Calu3 (cell line): ENCODE data around the gene CAVIN1. TPM values are rescaled to one million over a fixed set of nuclear protein-coding genes. Genes with fewer than 3 reads are reported as not detected.

Source experiments
- BruUV-seq: library from RNA; stranded (reverse); fragments of 400-500 nt; replicated peaks from 2 replicates; lab custom pipeline; 2021; lab: Mats Ljungman, UMichigan
- CTCF ChIA-PET: fragments of 300-600 bp; sonication (Branson Sonifier 250); formaldehyde crosslinking; loops from one replicate; lab custom pipeline; 2022; ENCODE audit warnings: antibody characterized with exemption; lab: Charles Lee
- DNase-seq: peaks from one replicate; pipeline ENCODE4 v3.0.0; 2022
- H3K27ac Mint-ChIP-seq: one replicate; pipeline ENCODE4 v1.8.0; 2022; ENCODE audit warnings: mixed read lengths; ENCODE audit not compliant: unreplicated experiment
- H3K27me3 Mint-ChIP-seq: one replicate; pipeline ENCODE4 v1.8.0; 2022; ENCODE audit warnings: mixed read lengths; ENCODE audit not compliant: unreplicated experiment
- H3K36me3 Mint-ChIP-seq: one replicate; pipeline ENCODE4 v1.8.0; 2022; ENCODE audit warnings: mild to moderate bottlenecking, moderate library complexity, mixed read lengths; ENCODE audit not compliant: insufficient read depth, unreplicated experiment
- H3K4me1 Mint-ChIP-seq: one replicate; pipeline ENCODE4 v1.8.0; 2022; ENCODE audit warnings: mild to moderate bottlenecking, low read depth, mixed read lengths; ENCODE audit not compliant: unreplicated experiment
- H3K4me3 Mint-ChIP-seq: one replicate; pipeline ENCODE4 v1.8.0; 2022; ENCODE audit warnings: mild to moderate bottlenecking, low read depth, moderate library complexity, mixed read lengths; ENCODE audit not compliant: unreplicated experiment
- H3K9me3 Mint-ChIP-seq: one replicate; pipeline ENCODE4 v1.8.0; 2022; ENCODE audit warnings: low read depth, mixed read lengths; ENCODE audit not compliant: unreplicated experiment
- CTCF ChIP-seq: fragments of 200-600 bp; IDR thresholded peaks from one replicate; pipeline ENCODE4 v1.8.0; 2022; ENCODE audit warnings: antibody characterized with exemption; ENCODE audit not compliant: unreplicated experiment
- intact Hi-C: fragments of 100-400 bp; cut with micrococcal nuclease; formaldehyde crosslinking; loops from one replicate; pipeline ENCODE4 v1.10.0; 2022; ENCODE audit not compliant: unreplicated experiment
- total RNA-seq: library from RNA; stranded (reverse); gene quantifications from 2 replicates; pipeline ENCODE4 v1.2.3, GENCODE V29; 2022

The CAVIN1 gene
- total RNA-seq, 1 experiment from 2014 or later, result 4.0 TPM

GRCh38 chr17:42431758-42432161 is 8.7 kb upstream of the CAVIN1 start:
- no peaks in the 10 kb centered on the region for H3K27me3 Mint-ChIP-seq
- no peaks in the 10 kb centered on the region for H3K36me3 Mint-ChIP-seq
- peaks cover 3% of the 10 kb centered on the region for H3K9me3 Mint-ChIP-seq
- intact Hi-C loops, result no loop called here
- no TSS peak for BruUV-seq
- CTCF ChIA-PET, result interaction anchor here (1.3 kb wide), 1 partner anchor 95 kb away, joined by 3 read pairs; no protein-coding TSS in a partner anchor
- no peak for DNase-seq
- H3K4me1 Mint-ChIP-seq, result peaks cover 24% of the 10 kb centered on the region
- no peak for TF ChIP-seq CTCF
- no peak overlapping the region for H3K4me3 Mint-ChIP-seq
- no peak overlapping the region for H3K27ac Mint-ChIP-seq

- CTCF ChIA-PET, result interaction anchor here (0.6 to 0.7 kb wide), 2 partner anchors 10 to 88 kb away, joined by 3 to 4 read pairs; no protein-coding TSS in a partner anchor
- Mint-ChIP-seq H3K27me3 (no peaks in the 10 kb centered on the region), H3K9me3 (peaks cover 3% of the 10 kb centered on the region), H3K4me3 (no peak overlapping the region), H3K36me3 (no peaks in the 10 kb centered on the region), H3K4me1 (peaks cover 24% of the 10 kb centered on the region), H3K27ac (no peak overlapping the region)
- DNase-seq, result no peak
- BruUV-seq, result no TSS peak
- no peak for TF ChIP-seq CTCF
- intact Hi-C loops, result loop anchor here (2.0 kb wide), 2 partner anchors 27 to 89 kb away; no protein-coding TSS in a partner anchor
These were observed 6.8 kb upstream of the CAVIN1 start for GRCh38 chr17:42429726-42430447.

GRCh38 chr17:42428141-42428944 is 5.3 kb upstream of the CAVIN1 start:
- Mint-ChIP-seq H3K4me1 (peaks cover 25% of the 10 kb centered on the region), H3K9me3 (peaks cover 3% of the 10 kb centered on the region), H3K36me3 (peaks cover 2% of the 10 kb centered on the region), H3K27me3 (peaks cover 5% of the 10 kb centered on the region), H3K27ac (no peak overlapping the region), H3K4me3 (no peak overlapping the region)
- no TSS peak for BruUV-seq
- peak; percentile 78 for DNase-seq
- intact Hi-C loops, result loop anchor here (2.0 kb wide), 2 partner anchors 28 to 90 kb away; no protein-coding TSS in a partner anchor
- CTCF ChIA-PET, result interaction anchor here (0.6 to 1.4 kb wide), 14 partner anchors 9 to 644 kb away, joined by 3 to 19 read pairs (median 3); no protein-coding TSS in a partner anchor
- TF ChIP-seq CTCF, result peak; percentile 93

GRCh38 chr17:42424991-42425610 is 2.0 kb upstream of the CAVIN1 start:
- peaks cover 37% of the 10 kb centered on the region for H3K27me3 Mint-ChIP-seq
- no TSS peak for BruUV-seq
- H3K27ac Mint-ChIP-seq, result no peak overlapping the region
- CTCF ChIA-PET, result no interaction called here
- peaks cover 18% of the 10 kb centered on the region for H3K36me3 Mint-ChIP-seq
- intact Hi-C loops, result no loop called here
- DNase-seq, result no peak
- H3K4me3 Mint-ChIP-seq, result no peak overlapping the region
- peaks cover 37% of the 10 kb centered on the region for H3K4me1 Mint-ChIP-seq
- no peaks in the 10 kb centered on the region for H3K9me3 Mint-ChIP-seq
- TF ChIP-seq CTCF, result no peak
